ENCODE measurements around the gene ANKRD34A.

The ANKRD34A gene

DNA sequence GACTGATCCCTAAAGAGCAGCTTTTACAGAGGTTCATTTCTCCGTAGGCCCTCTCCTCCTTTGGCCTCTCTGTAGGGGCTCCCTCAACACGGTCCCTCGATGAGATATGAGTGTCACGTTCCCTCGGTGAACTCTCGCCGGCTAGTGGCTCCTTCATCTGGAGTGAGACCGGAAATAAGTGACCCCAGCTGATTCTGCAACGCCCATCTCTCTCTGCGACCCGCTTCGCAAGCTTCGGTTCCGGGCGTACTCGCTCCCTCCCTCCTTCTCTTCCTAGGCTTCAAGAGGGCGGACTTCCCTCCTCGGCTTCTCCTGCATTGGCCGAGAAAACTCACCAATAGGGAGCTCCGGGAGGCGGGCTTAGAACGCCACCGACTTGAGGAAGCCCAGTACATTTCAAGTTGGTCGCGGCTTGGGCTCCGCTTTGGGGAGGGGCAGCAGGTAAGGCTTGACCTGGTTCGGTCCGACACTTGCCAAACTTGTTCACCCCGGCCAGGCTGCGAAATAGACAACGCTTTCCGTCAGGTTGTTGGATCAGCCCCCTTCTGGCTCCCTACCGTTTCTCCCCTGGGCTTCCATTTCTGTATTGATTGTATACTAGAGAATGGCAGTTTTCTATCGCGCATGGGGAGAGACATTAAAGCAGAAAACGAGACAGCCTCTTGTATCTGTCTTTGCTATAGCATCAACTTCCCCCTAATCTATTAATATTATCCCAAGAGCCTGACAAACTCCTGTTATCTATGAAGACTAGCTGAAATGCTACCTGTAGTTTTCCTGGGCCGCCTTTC is at the start of gene ANKRD34A, which contains the start of gene POLR3GL:
Gene ANKRD34A, minus strand, starts transcription at position 248 of the 791 bp plus-strand sequence. CDS start 2,816 bp downstream, outside the sequence.
Gene POLR3GL, plus strand, starts transcription at position 363 of the 791 bp plus-strand sequence. CDS start 10,176 bp downstream, outside the sequence.
- peaks cover 2% of the 10 kb centered on the region for H3K27me3 ChIP-seq (ENCODE audit: control insufficient read depth, insufficient read depth, low read length)
- H3K36me3 ChIP-seq (ENCODE audit: control insufficient read depth, insufficient read depth, low read length) = peaks cover 2% of the 10 kb centered on the region
- peak within 1 kb of the TSS; percentile 68 for H3K4me3 ChIP-seq (ENCODE audit: low read length)
- peak within 1 kb of the TSS; percentile 75 for H3K27ac ChIP-seq (ENCODE audit: low read depth, low read length)
- H3K9ac ChIP-seq (ENCODE audit: low read length) = peak within 1 kb of the TSS; percentile 43
- peaks cover 15% of the 10 kb centered on the region for H3K4me1 ChIP-seq (ENCODE audit: control insufficient read depth, insufficient read depth, low read length)

DNA sequence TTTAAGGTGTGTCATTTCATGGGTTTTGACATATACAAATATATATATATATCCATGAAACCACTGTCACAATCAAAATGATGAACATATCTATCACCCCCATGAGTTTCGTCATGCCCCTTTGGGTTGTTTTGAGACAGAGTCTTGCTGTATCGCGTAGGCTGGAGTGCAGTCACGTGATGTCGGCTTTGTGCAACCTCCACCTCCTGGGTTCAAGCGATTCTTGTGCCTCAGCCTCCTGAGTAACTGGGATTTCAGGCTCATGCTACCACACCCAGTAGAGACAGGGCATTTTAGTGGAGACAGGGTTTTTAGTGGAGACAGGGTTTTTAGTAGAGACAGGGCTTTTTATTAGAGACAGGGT is 49.2 kb upstream of the ANKRD34A start:
- no peaks in the 10 kb centered on the region for H3K27me3 ChIP-seq (ENCODE audit: control insufficient read depth, insufficient read depth, low read length)
- no peak overlapping the region for H3K9ac ChIP-seq (ENCODE audit: low read length)

DNA sequence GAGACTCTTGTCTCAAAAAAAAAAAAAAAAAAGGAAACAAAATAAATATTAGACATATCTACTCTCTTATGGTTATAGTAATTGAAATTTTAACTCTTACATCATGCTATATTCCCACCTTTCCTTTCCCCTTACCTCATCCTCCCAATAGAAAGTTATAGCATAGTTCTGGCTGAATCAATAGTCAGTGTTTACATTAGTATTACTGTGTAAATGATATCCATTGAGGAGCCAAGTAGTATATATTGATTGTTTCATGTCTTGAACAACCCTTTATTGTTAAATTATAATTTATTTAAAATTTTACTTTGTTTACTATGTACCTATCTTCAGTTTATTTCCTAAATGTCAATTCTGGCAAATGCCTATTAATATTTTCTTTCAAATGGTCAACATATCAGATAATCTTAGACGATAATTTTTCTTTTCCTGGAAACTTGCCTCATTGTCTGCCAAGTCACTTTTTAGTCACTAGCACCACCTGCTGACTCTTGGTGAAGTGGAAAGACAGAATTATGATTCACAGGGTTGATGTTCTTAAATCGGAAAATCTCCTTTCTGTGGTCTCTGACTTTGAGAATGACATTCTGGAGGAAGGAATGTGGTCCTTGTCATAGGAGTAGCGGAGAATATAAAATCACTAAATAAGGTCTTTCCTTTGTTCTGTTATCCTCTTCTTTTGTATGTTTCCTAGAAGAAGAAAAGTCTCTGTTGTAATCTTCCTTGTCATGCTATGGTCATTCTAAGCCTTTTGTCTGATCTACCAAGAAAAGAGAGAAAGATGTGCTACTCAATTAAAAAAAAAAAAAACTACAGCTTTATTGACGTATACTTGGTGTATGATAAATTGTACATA is 48.6 kb upstream of the ANKRD34A start:
- no peak overlapping the region for H3K9ac ChIP-seq (ENCODE audit: low read length)
- no peak overlapping the region for H3K27ac ChIP-seq (ENCODE audit: low read depth, low read length)
- H3K27me3 ChIP-seq (ENCODE audit: control insufficient read depth, insufficient read depth, low read length) = no peaks in the 10 kb centered on the region

More for the DNA sequence above, 49.2 kb upstream of the ANKRD34A start:
- Histone ChIP-seq H3K36me3 (ENCODE audit: control insufficient read depth, insufficient read depth, low read length) (no peaks in the 10 kb centered on the region), H3K4me3 (ENCODE audit: low read length) (no peak overlapping the region), H3K27ac (ENCODE audit: low read depth, low read length) (no peak overlapping the region), H3K4me1 (ENCODE audit: control insufficient read depth, insufficient read depth, low read length) (no peaks in the 10 kb centered on the region)

DNA sequence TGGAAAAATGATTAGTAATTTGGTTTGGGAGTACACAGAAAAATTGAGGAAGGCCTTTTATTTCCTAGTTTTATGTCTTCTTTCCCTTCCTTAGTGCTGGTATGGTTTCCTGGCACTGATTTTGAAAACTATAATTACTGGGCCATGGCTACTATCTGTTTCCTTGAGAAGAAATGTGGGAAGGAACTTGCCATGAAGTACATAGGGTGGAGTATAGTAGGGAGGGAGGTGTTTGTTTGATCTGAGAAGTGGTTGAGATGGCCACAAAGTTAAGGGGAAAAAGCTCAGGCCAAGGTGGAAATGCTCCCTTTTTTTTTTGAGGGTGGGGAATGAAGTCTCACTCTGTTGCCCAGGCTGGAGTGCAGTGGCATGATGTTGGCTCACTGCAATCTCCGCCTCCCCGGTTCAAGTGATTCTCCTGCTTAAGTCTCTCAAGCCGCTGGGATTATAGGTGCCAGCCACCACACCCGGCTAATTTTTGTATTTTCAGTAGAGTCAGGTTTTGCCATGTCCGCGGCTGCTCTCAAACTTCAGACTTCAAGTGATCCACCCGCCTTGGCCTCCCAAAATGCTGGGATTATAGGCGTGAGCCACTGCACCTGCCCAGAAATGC is 45.9 kb upstream of the ANKRD34A start:
- Histone ChIP-seq H3K27ac (ENCODE audit: low read depth, low read length) (no peak overlapping the region), H3K4me1 (ENCODE audit: control insufficient read depth, insufficient read depth, low read length) (peaks cover 2% of the 10 kb centered on the region), H3K36me3 (ENCODE audit: control insufficient read depth, insufficient read depth, low read length) (no peaks in the 10 kb centered on the region), H3K27me3 (ENCODE audit: control insufficient read depth, insufficient read depth, low read length) (no peaks in the 10 kb centered on the region), H3K4me3 (ENCODE audit: low read length) (no peak overlapping the region), H3K9ac (ENCODE audit: low read length) (no peak overlapping the region)

More for the DNA sequence above, 48.6 kb upstream of the ANKRD34A start:
- H3K36me3 ChIP-seq (ENCODE audit: control insufficient read depth, insufficient read depth, low read length) = no peaks in the 10 kb centered on the region
- no peaks in the 10 kb centered on the region for H3K4me1 ChIP-seq (ENCODE audit: control insufficient read depth, insufficient read depth, low read length)
- no peak overlapping the region for H3K4me3 ChIP-seq (ENCODE audit: low read length)

DNA sequence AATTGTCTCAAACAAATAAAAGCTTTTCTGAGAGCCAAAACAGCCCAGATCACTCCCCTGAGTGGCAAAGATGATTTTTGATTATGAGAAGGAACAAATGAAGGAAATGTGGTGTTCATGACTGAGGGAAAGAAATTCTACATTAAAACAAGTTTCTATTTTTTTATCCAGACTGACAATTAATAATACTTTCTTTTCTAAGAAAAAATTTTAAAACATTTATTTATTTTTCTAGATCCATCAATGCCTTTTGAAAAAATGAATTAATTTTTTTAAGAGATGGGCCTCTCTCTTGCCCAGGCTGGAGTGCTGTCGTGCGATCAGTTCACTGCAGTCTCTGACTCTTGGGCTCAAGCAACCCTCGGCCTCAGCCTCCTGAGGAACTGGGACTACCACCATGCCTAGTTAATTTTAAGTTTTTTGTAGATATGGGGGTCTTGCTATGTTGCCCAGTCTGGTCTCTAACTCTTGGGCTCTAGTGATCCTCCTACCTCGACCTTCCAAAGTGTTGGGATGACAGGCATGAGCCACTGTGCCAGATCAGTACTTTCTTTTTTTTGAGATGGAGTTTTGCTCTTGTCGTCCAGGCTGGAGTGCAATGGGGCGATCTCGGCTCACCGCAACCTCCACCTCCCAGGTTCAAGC is 43.2 kb upstream of the ANKRD34A start:
- H3K9ac ChIP-seq (ENCODE audit: low read length) = no peak overlapping the region
- H3K4me3 ChIP-seq (ENCODE audit: low read length) = no peak overlapping the region

DNA sequence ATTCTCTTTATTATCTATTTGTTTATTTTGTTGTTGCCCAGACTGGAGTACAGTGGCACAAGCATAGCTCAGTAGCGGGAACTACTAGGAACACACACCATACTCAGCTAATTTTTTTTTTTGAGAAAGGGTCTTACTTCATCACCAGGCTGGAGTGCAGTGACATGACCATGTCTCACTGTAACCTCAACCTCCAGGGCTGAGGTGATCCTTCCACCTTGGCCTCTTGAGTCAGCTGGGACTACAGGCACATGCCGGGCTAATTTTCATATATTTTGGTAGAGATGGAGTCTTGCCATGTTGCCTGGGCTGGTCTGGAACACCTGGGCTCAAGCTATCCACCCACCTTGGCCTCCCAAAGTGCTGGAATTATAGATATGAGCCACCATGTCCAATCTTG is 37.3 kb upstream of the ANKRD34A start:
- no peak overlapping the region for H3K27ac ChIP-seq (ENCODE audit: low read depth, low read length)
- H3K4me3 ChIP-seq (ENCODE audit: low read length) = no peak overlapping the region
- H3K36me3 ChIP-seq (ENCODE audit: control insufficient read depth, insufficient read depth, low read length) = no peaks in the 10 kb centered on the region
- H3K27me3 ChIP-seq (ENCODE audit: control insufficient read depth, insufficient read depth, low read length) = no peaks in the 10 kb centered on the region
- peaks cover 16% of the 10 kb centered on the region for H3K4me1 ChIP-seq (ENCODE audit: control insufficient read depth, insufficient read depth, low read length)
- H3K9ac ChIP-seq (ENCODE audit: low read length) = no peak overlapping the region

More for the DNA sequence above, 43.2 kb upstream of the ANKRD34A start:
- H3K4me1 ChIP-seq (ENCODE audit: control insufficient read depth, insufficient read depth, low read length) = peaks cover 2% of the 10 kb centered on the region
- H3K27ac ChIP-seq (ENCODE audit: low read depth, low read length) = peak overlapping the region; percentile 46
- no peaks in the 10 kb centered on the region for H3K36me3 ChIP-seq (ENCODE audit: control insufficient read depth, insufficient read depth, low read length)
- no peaks in the 10 kb centered on the region for H3K27me3 ChIP-seq (ENCODE audit: control insufficient read depth, insufficient read depth, low read length)

DNA sequence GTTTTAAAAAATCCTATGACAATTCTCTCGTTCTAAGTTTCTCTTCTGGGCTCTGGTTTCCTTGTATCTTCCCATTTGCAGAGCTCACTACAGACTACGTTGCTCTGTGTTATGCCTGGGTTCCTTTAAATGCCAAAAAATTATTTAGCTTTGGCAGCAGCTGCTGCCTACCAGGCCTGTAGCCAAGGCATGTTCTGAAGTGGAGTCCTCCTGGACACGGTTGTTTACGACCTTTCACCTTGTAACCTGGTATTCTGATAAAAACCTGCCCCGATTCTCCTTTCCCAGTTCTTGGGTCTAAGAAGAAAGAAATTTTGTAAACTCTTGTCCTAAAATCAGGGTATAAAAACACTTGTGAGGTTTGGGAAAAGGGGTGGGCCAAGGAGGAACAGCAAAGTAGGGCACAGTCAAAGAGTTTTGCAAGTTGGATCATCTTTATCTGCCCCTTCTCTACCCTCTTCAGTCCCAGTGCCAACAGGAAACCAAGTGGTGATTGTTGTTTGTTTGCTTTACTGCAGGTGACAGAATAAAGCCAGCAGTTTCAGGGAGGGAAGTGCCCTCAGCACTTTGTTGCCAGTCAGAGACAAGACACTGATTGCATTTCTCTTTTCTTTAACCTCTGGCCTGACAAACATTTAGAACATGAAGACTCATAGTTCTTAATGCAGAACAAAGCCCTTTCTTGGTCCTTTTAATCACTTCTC is 35.1 kb upstream of the ANKRD34A start:
- no peaks in the 10 kb centered on the region for H3K27me3 ChIP-seq (ENCODE audit: control insufficient read depth, insufficient read depth, low read length)
- peak overlapping the region; percentile 7 for H3K4me3 ChIP-seq (ENCODE audit: low read length)
- H3K36me3 ChIP-seq (ENCODE audit: control insufficient read depth, insufficient read depth, low read length) = peaks cover 15% of the 10 kb centered on the region
- H3K27ac ChIP-seq (ENCODE audit: low read depth, low read length) = peak overlapping the region; percentile 94
- no peak overlapping the region for H3K9ac ChIP-seq (ENCODE audit: low read length)
- peaks cover 16% of the 10 kb centered on the region for H3K4me1 ChIP-seq (ENCODE audit: control insufficient read depth, insufficient read depth, low read length)

DNA sequence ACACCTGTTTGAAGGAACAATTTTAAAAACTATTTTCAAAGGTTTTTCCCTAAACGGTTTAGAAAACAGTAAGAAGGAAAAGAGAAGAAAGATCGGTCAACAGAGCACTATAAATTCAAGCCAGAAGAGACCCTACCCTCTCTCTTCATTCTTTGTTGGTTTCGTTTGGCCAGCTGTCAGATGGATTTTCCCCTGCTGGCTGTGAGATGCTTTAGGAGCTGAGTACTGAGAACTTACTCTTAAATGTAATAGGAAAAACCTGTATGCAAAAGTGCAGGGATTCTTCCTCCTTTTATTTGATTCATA is 33.3 kb upstream of the ANKRD34A start:
- Histone ChIP-seq H3K27me3 (ENCODE audit: control insufficient read depth, insufficient read depth, low read length) (no peaks in the 10 kb centered on the region), H3K9ac (ENCODE audit: low read length) (no peak overlapping the region), H3K36me3 (ENCODE audit: control insufficient read depth, insufficient read depth, low read length) (peaks cover 33% of the 10 kb centered on the region), H3K27ac (ENCODE audit: low read depth, low read length) (peak overlapping the region; percentile 94), H3K4me3 (ENCODE audit: low read length) (peak overlapping the region; percentile 76), H3K4me1 (ENCODE audit: control insufficient read depth, insufficient read depth, low read length) (peaks cover 20% of the 10 kb centered on the region)

DNA sequence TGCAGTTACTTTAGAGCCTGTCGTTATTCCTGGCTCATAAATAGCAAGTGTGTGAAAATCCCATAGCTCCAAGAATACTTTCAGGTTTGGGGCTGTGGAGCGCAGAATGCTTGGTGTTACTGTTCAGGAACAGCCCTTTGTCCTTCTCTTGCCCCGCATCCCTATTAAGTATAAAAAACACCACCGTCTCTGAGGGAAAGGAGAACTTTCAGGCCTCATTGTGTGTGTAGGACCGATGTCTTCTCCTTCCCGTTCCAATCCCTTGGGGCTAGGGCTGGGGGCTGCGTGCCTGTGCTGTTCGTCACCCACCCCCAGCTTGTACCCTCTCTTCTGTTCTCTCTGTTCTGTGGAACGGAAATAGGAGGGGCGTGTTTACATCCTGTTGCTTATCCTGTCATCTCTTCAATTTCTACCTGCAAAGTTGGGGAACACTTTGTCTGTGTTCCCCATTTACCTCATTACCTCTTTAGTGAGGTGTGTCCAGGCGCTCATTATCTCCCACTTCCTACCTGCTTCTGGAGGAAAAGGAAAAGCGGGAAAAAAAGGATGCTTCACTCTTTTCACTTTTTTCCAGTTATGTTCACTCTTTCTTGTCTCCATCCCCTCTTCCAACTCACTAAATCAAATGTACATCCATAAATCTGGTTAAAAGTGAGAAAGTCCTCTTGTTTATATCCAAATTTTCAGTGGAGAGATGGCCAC is 32.8 kb upstream of the ANKRD34A start:
- peak overlapping the region; percentile 77 for H3K9ac ChIP-seq (ENCODE audit: low read length)
- H3K4me3 ChIP-seq (ENCODE audit: low read length) = peak overlapping the region; percentile 76
- H3K4me1 ChIP-seq (ENCODE audit: control insufficient read depth, insufficient read depth, low read length) = peaks cover 24% of the 10 kb centered on the region
- H3K27me3 ChIP-seq (ENCODE audit: control insufficient read depth, insufficient read depth, low read length) = no peaks in the 10 kb centered on the region
- peak overlapping the region; percentile 94 for H3K27ac ChIP-seq (ENCODE audit: low read depth, low read length)
- H3K36me3 ChIP-seq (ENCODE audit: control insufficient read depth, insufficient read depth, low read length) = peaks cover 36% of the 10 kb centered on the region

DNA sequence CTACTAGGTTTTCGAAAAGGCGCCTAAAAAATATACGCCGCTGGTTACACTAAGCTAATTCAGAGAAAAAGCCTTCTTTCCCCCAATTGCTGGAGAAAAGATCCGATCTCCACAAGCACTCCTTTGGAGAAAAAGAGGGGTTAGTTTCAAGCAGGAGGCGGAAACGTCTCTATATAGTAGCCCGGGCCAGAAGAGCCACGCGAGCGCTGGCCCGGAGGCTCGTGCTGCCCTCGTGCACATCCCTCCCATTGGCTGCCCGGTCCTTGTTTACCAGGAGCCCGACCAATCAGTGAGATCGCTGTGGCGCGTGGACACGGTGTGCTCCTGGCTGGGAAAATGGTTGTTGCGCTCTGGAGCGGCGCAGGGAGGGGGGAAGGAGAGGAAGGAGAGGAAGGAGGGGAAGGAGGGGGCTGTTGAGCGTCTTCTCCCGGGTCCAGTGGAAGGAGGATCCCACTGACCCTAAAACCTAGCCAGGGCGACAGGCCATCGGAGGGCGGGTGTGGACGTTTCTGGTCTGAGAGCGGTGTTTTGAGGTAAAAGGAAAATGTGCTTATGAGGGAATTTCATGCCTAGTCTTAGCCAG is 32.1 kb upstream of the ANKRD34A start, which contains the start of gene TXNIP:
Gene TXNIP, minus strand, starts transcription at position 147 of the 583 bp plus-strand sequence. CDS start 313 bp downstream, outside the sequence.
- Histone ChIP-seq H3K27me3 (ENCODE audit: control insufficient read depth, insufficient read depth, low read length) (no peaks in the 10 kb centered on the region), H3K9ac (ENCODE audit: low read length) (peak within 1 kb of the TSS; percentile 98), H3K4me1 (ENCODE audit: control insufficient read depth, insufficient read depth, low read length) (peaks cover 24% of the 10 kb centered on the region), H3K36me3 (ENCODE audit: control insufficient read depth, insufficient read depth, low read length) (peaks cover 36% of the 10 kb centered on the region), H3K4me3 (ENCODE audit: low read length) (peak within 1 kb of the TSS; percentile 100), H3K27ac (ENCODE audit: low read depth, low read length) (peak within 1 kb of the TSS; percentile 97)
